ENCODE data around the gene CSTF1.

Gene CSTF1

GRCh38 chr20:56412473-56412790 is 20.0 kb downstream of the CSTF1 start:
- no peak for TF ChIP-seq CTCF (IDR thresholded peaks at IDR 0.05; ENCODE audit: low read depth, low read length)
- peak overlapping the region in 1 of 2 donors; percentile 27 for H3K4me3 ChIP-seq (replicated peaks in 1 of 2; ENCODE audit: low read depth in 2 of 2, low read length in 2 of 2)
- DNase-seq (ENCODE audit: low read depth in 2 of 2): no peak

- TF ChIP-seq CTCF (IDR thresholded peaks at IDR 0.05; ENCODE audit: low read depth, low read length): no peak
- no peak for DNase-seq (ENCODE audit: low read depth in 2 of 2)
Observed at GRCh38 chr20:56412949-56413348, 20.5 kb downstream of the CSTF1 start.

GRCh38 chr20:56414842-56415765 is 22.7 kb downstream of the CSTF1 start:
- no peak overlapping the region for H3K4me3 ChIP-seq (replicated peaks in 1 of 2; ENCODE audit: low read depth in 2 of 2, low read length in 2 of 2)
- TF ChIP-seq CTCF (IDR thresholded peaks at IDR 0.05; ENCODE audit: low read depth, low read length): no peak
- peak; percentile 81 to 85 for DNase-seq (ENCODE audit: low read depth in 2 of 2)

More at GRCh38 chr20:56412949-56413348, 20.5 kb downstream of the CSTF1 start:
- H3K4me3 ChIP-seq (replicated peaks in 1 of 2; ENCODE audit: low read depth in 2 of 2, low read length in 2 of 2): no peak overlapping the region

GRCh38 chr20:56417402-56417801 is 25.0 kb downstream of the CSTF1 start:
- H3K4me3 ChIP-seq (replicated peaks in 1 of 2; ENCODE audit: low read depth in 2 of 2, low read length in 2 of 2): no peak overlapping the region
- no peak for DNase-seq (ENCODE audit: low read depth in 2 of 2)
- no peak for TF ChIP-seq CTCF (IDR thresholded peaks at IDR 0.05; ENCODE audit: low read depth, low read length)

- TF ChIP-seq CTCF (IDR thresholded peaks at IDR 0.05; ENCODE audit: low read depth, low read length): no peak
- no peak overlapping the region for H3K4me3 ChIP-seq (replicated peaks in 1 of 2; ENCODE audit: low read depth in 2 of 2, low read length in 2 of 2)
- peak in 1 of 2 donors; percentile 44 for DNase-seq (ENCODE audit: low read depth in 2 of 2)
Observed at GRCh38 chr20:56417911-56418310, 25.5 kb downstream of the CSTF1 start.

- no peak overlapping the region for H3K4me3 ChIP-seq (replicated peaks in 1 of 2; ENCODE audit: low read depth in 2 of 2, low read length in 2 of 2)
- DNase-seq (ENCODE audit: low read depth in 2 of 2): no peak
Observed at GRCh38 chr20:56418385-56418861, 26.0 kb downstream of the CSTF1 start.

More at GRCh38 chr20:56418385-56418861, 26.0 kb downstream of the CSTF1 start:
- TF ChIP-seq CTCF (IDR thresholded peaks at IDR 0.05; ENCODE audit: low read depth, low read length): no peak

Measured in cardiac fibroblast (primary cell).